Measurements from ENCODE around the gene SPRR2E.

DNA sequence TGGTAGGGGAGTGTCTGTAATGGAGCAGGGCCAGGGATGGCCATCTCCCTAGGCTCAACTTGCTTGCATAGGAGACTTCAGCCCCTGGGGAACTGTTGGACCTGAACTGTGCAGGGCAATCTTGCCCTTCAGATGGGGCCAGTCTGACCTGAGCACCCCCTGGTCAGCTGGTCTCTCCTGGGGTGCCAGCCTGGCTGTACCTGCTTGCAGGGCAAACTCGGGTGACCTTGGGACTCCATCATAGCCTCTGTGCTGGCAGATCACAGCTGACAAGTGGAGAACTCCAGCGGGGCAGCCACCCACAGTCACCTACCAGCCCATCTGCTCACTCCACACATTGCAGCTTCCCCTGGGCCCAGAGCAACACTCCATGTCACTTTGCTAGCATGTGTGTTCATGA is 45.1 kb downstream of the SPRR2E start:
- no peak for TF ChIP-seq YY1 (IDR thresholded peaks at IDR 0.05; ENCODE audit: insufficient read depth, insufficient read length)
- no peak for TF ChIP-seq SUZ12 (IDR thresholded peaks at IDR 0.05; ENCODE audit: extremely low read depth, insufficient read depth, insufficient read length)

Measured in NT2/D1 (cell line).